Right lobe of liver (tissue), 6 donors: ENCODE results near the gene TNFRSF12A. TPM values are rescaled to one million over a fixed set of nuclear protein-coding genes. Genes with fewer than 3 reads are reported as not detected.
A peak's percentile ranks its signal among the peaks of the same experiment; 100 is the strongest.

Source experiments
- ATAC-seq, 4 donors: fragments of 200-7000 bp; cut with Tn5 transposase; one replicate each; pipeline ENCODE4 v1.9.1; 2020; ENCODE audit warnings: mild to moderate bottlenecking in 4 of 4, moderate library complexity in 4 of 4
- DNase-seq, 3 donors: peaks; one replicate each; pipeline ENCODE4 v3.0.0-alpha.2; 2020
- H3K27ac ChIP-seq, 3 donors: fragments of 200-600 bp; one replicate each; pipeline ENCODE4 v1.8.0; 2022
- H3K27me3 ChIP-seq, 2 donors: fragments of 200-600 bp; one replicate each; pipeline ENCODE4 v1.8.0; 2022
- H3K36me3 ChIP-seq, 4 donors: fragments of 200-600 bp; sonication (generic) in 1 of 4; one replicate each; pipeline versions ENCODE4 v1.5.1 to v1.8.0; 2017 to 2022; ENCODE audit warnings: control low read depth in 1 of 4
- H3K4me1 ChIP-seq, 4 donors: fragments of 200-600 bp; sonication (generic) in 1 of 4; one replicate each; pipeline versions ENCODE4 v1.5.1 to v1.8.0; 2017 to 2022; ENCODE audit warnings: control low read depth in 1 of 4
- H3K4me3 ChIP-seq, 3 donors: fragments of 200-600 bp; one replicate each; pipeline ENCODE4 v1.8.0; 2022
- H3K9me3 ChIP-seq, 4 donors: fragments of 200-600 bp; sonication (generic) in 1 of 4; one replicate each; pipeline versions ENCODE4 v1.5.1 to v1.8.0; 2017 to 2022; ENCODE audit warnings: control low read depth in 1 of 4
- CTCF ChIP-seq, 4 donors: fragments of 200-600 bp in 3 of 4; fragments of 450-650 bp in 1 of 4; IDR thresholded peaks; one replicate each; pipeline versions ENCODE4 v1.5.1 to v1.8.0; 2016 to 2022; ENCODE audit warnings: antibody characterized with exemption in 4 of 4, mild to moderate bottlenecking in 2 of 4
- POLR2A ChIP-seq: fragments of 450-650 bp; IDR thresholded peaks from one replicate; pipeline ENCODE4 v1.6.1; 2017; ENCODE audit warnings: antibody characterized with exemption, mild to moderate bottlenecking
- WGBS: methylation state at CpG from one replicate; pipeline ENCODE4 v1.1.6; 2018; ENCODE audit warnings: low coverage, low lambda C conversion rate; ENCODE audit not compliant: insufficient coverage; ENCODE audit errors: missing lambda C conversion rate; 5-methylcytosine and 5-hydroxymethylcytosine counted together
- intact Hi-C, 2 donors: fragments of 100-400 bp; cut with DNase I; formaldehyde crosslinking; loops; one replicate each; pipeline versions ENCODE4 v1.11.2 to v1.14.1; 2022
- total RNA-seq, 6 experiments: library from RNA; depleted of rRNA in 2 of 6; stranded (reverse); fragments of >200 nt in 2 of 6; fragmentation: NEBNext Ultra II Directional in 3 of 6; extraction: Animal tissue kit (Norgen Biotek cat#: 25700) in 3 of 6; gene quantifications; one replicate each; pipeline versions ENCODE4 v1.1.0 to v1.2.4, GENCODE V29; 2016 to 2023
- donor health status: DM: no; HTN: yes; CAD: no.
- donor health status: DM: no; HTN: no; CAD: no.
- donor health status: DM: no; HTN: no; CAD: no.
- donor health status: DM: no; HTN: yes; CAD: no.
- donor health status: DM: no; HTN: yes; CAD: no.

Gene TNFRSF12A
- total RNA-seq, 6 experiments from 2014 or later: 5.2 to 284 (median 69.4) TPM

GRCh38 chr16:3001316-3001715, 18.9 kb upstream of the TNFRSF12A start:
- intact Hi-C loops: no loop called here
- ATAC-seq: no peak
- no peaks in the 10 kb centered on the region for H3K27me3 ChIP-seq

GRCh38 chr16:3003582-3004270, 16.4 kb upstream of the TNFRSF12A start:
- H3K4me1 ChIP-seq: peaks cover 0 to 35% (median 18%) of the 10 kb centered on the region in 4 donors
- peak overlapping the region in 1 of 3 donors; percentile 53 for H3K4me3 ChIP-seq
- DNase-seq: peak; percentile 98 to 99 (median 99)
- 21% methylated on average over 15 of the region's 58 CpGs for WGBS
- intact Hi-C loops: loop anchor here in 1 of 2 donors (2.0 kb wide), 1 partner anchor 25 kb away; no protein-coding TSS in a partner anchor
- ATAC-seq: peak; percentile 82 to 92 (median 88)
- peak; percentile 46 to 78 (median 58) for TF ChIP-seq CTCF (IDR thresholded peaks at IDR 0.05)
- TF ChIP-seq POLR2A: peak; percentile 81
- no peaks in the 10 kb centered on the region for H3K27me3 ChIP-seq
- H3K36me3 ChIP-seq: no peaks in the 10 kb centered on the region
- no peaks in the 10 kb centered on the region for H3K9me3 ChIP-seq
- peak overlapping the region in 1 of 3 donors; percentile 83 for H3K27ac ChIP-seq

More at GRCh38 chr16:3001316-3001715, 18.9 kb upstream of the TNFRSF12A start:
- Histone ChIP-seq H3K36me3 (no peaks in the 10 kb centered on the region), H3K4me3 (no peak overlapping the region), H3K27ac (no peak overlapping the region), H3K9me3 (no peaks in the 10 kb centered on the region), H3K4me1 (peaks cover 0 to 14% (median 6%) of the 10 kb centered on the region in 4 donors)
- WGBS: 94% methylated on average over 3 of the region's 12 CpGs
- TF ChIP-seq POLR2A (no peak), CTCF (IDR thresholded peaks at IDR 0.05) (no peak)
- DNase-seq: no peak

- H3K4me1 ChIP-seq: peaks cover 0 to 35% (median 18%) of the 10 kb centered on the region in 4 donors
- H3K9me3 ChIP-seq: no peaks in the 10 kb centered on the region
- H3K27me3 ChIP-seq: no peaks in the 10 kb centered on the region
- no peak for DNase-seq
- H3K36me3 ChIP-seq: no peaks in the 10 kb centered on the region
- ATAC-seq: no peak
- peak overlapping the region in 1 of 3 donors; percentile 53 for H3K4me3 ChIP-seq
- no peak for TF ChIP-seq POLR2A
- TF ChIP-seq CTCF (IDR thresholded peaks at IDR 0.05): no peak
- intact Hi-C loops: no loop called here
- H3K27ac ChIP-seq: peak overlapping the region in 1 of 3 donors; percentile 83
- no CpG with 5 or more reads among the region's 67 CpGs for WGBS
Measured at GRCh38 chr16:3004319-3004718, 15.8 kb upstream of the TNFRSF12A start.

GRCh38 chr16:3004781-3005284, 15.3 kb upstream of the TNFRSF12A start:
- WGBS: 8% methylated on average over 23 of the region's 25 CpGs
- peaks cover 0 to 35% (median 18%) of the 10 kb centered on the region in 4 donors for H3K4me1 ChIP-seq
- H3K27me3 ChIP-seq: no peaks in the 10 kb centered on the region
- ATAC-seq (peak; percentile 19 to 44 (median 28)), DNase-seq (peak; percentile 76 to 88 (median 83))
- H3K27ac ChIP-seq: peak overlapping the region; percentile 76 to 95 (median 83)
- H3K36me3 ChIP-seq: no peaks in the 10 kb centered on the region
- intact Hi-C loops: no loop called here
- TF ChIP-seq POLR2A (peak; percentile 57), CTCF (IDR thresholded peaks at IDR 0.05) (no peak)
- no peaks in the 10 kb centered on the region for H3K9me3 ChIP-seq
- peak overlapping the region; percentile 40 to 53 (median 44) for H3K4me3 ChIP-seq
